ENCODE measurements around the gene HNRNPDL.
"Not testable (repeated sequence)": the region's sequence is repeated elsewhere in the genome, so short reads cannot be mapped to it uniquely, and the experiment has no call there.

The HNRNPDL gene

DNA sequence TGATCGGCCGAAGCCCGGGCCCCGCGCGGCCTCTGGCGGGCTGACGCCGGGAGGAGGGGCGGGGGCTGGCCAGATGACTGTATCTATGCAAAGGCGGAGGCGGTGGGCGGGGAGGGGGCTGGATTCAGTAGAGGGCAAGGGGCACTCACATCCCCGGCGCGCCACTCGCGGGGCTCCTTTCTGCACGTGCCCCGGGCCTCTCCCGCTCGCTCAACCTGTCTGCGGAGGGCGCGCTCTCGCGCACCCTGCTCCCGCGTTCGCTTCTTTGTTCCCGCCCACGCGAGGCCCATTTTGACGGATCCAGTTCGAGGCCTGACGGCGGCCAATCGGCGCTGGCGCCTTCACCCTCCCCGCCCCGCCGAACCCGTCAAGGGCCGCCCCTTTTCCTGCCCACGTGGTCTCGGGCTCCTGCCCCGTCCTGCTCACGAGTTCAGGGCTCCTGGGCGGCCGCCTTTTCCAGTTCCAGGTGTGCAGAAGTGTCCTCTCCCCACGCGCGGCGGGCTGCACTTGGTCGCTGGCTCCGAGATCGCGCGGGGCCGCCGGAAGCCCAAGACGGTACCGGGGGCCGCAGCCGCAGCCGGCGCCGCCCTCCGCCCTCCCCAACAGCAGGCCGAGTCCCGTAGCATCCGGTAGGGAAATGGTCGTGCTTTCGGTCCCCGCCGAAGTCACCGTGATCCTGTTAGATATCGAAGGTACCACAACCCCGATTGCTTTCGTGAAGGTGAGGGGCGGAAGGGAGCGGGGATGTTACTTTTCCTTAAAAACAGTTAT lies at the start of gene HNRNPDL, which contains the start of gene ENOPH1:
TSS of gene HNRNPDL (minus strand) at position 270 of the 771 bp plus-strand sequence. CDS start 772 bp downstream, outside the sequence.
TSS of gene ENOPH1 (plus strand) at position 398 of the 771 bp plus-strand sequence. CDS start at position 638, 240 bp downstream.
- peak; percentile 93 to 94 for DNase-seq

DNA sequence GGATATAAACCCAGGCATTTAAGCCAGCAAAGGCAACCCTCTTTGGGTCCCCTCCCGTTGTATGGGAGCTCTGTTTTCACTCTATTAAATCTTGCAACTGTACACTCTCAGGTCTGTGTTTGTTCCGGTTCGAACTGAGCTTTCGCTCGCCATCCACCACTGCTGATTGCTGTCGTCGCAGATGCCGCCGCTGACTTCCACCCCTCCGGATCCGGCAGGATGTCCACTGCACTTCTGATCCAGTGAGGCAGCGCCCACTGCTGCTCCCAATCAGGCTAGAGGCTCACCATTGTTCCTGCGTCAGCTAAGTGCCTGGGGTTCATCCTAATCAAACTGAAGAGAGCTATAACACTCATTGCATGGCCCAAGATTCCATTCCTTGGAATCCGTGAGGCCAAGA lies 49.3 kb upstream of the HNRNPDL start:
- no peak for DNase-seq

DNA sequence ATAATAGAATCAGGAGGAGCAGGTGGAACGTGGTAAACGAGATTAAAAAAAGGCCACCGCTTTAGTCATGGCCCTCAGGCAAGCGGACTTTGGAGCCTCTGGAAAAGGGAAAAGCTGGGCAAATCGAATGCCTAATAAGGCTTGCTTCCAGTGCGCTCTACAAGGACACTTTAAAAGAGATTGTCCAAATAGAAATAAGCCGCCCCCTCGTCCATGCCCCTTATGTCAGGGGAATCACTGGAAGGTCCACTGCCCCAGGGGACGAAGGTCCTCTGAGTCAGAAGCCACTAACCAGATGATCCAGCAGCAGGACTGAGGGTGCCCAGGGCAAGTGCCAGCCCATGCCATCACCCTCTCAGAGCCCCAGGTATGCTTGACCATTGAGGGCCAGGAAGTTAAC lies 47.2 kb upstream of the HNRNPDL start:
- not testable (repeated sequence) for DNase-seq

DNA sequence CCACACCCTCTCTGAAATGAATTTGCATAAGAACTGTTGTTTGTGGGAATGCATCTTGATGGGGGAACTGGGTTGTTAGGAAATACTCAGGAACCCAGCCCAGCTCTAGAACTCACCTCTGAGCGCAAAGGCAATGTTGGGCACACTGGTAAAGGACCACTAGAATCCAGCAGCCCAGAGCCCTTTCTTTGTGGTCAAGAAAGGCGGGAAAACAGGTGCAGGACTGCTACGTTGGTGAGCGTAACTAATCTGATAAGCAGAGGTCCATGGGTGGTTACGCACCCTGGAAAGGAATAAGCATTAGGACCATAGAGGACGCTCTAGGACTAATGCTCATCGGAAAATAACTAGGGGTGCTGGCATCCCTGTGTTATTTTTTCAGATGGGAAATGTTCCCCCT lies 45.7 kb upstream of the HNRNPDL start:
- DNase-seq: not testable (repeated sequence)

DNA sequence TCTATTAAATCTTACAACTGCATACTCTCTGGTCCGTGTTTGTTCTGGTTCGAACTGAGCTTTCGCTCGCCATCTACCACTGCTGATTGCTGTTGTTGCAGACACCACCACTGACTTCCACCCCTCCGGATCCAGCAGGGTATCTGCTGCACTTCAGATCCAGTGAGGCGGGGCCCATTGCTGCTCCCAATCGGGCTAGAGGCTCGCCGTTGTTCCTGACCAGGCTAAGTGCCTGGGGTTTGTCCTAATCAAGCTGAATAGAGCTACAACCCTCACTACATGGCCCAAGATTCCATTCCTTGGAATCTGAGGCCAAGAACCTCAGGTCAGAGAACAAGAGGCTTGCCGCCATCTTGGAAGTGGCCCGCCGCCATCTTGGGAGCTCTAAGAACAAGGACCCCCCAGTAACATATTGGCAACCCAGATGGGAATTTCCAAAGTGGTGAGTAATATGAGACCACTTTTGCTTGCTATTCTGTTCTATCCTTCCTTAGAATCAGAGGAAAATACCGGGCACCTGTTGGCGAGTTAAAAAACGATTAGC lies 43.4 kb upstream of the HNRNPDL start:
- DNase-seq: no peak

DNA sequence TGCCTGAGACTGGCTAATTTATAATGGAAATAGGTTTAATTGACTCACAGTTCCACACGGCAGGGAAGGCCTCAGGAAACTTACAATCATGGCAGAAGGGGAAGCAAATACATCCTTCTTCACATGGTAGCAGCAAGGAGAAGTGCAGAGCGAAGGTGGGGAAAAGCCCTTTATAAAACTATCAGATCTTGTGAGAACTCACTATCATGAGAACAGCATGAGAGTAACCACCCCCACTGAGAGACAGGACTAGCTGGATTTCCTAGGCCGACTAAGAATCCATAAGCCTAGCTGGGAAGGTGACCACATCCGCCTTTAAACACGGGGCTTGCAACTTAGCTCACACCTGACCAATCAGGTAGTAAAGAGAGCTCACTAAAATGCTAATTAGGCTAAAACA lies 42.8 kb upstream of the HNRNPDL start:
- not testable (repeated sequence) for DNase-seq

DNA sequence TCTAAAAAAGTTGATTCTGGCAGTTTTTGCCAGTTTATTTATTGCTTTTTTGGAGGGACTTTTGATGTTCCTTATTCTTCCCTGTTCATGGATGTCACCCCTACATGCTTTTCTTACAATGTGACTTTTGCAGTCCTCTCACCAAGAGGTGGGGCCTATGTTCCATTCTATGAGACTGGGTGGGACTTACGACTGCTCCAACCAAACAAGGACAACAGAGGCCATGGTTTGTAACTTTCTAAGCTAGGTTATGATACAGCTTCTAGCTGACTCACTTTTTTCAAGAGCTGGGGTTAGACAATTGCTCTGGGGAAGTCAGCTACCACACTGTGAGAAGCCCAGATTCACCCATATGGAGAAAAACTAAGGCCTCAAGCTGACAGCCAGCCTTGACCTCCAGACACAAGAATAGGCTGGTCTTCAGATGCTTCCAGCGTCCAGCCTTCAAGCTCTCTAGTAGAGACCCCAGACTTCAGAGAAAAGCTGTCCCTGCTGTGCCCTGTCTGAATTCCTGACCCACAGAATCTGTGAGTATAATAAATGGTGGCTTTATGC lies 39.6 kb upstream of the HNRNPDL start:
- no peak for DNase-seq

DNA sequence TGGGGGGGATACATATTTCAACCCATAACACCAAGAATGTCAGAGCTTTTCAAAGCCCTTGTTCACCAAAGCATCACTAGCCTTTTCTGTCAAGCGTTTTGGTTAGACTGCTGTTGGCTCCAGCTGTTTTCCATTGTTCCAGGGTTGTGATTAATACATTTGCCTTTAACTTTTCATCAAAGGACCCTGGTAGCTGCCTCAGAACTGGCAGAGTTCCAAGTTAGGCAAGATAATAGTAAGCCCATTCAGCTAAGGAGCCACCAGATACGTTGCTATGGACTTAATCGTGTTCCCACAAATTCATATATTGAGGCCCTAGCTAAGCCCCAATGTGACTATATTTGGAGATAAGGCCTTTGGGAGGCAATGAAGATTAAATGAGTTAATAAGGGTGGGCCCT lies 37.2 kb upstream of the HNRNPDL start:
- DNase-seq: no peak

DNA sequence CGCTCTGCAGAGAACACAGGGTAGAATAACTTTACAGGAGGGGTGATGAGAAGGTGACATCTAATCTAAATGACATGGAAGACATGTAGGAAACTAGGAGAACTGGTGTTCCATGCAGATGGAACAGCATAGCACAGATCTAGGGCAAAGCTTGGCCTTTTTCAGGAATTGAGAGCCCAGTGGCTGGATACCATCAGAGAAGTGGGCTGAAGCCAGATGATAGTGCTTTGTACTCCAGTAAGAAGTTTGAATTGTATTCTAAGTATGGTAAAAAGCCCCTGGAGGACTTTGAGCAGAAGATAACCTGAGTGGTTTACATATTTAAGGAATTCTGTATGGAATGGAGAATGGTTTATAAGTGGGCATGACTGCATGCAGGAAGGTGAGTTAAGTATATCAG lies 33.0 kb upstream of the HNRNPDL start:
- DNase-seq: no peak

DNA sequence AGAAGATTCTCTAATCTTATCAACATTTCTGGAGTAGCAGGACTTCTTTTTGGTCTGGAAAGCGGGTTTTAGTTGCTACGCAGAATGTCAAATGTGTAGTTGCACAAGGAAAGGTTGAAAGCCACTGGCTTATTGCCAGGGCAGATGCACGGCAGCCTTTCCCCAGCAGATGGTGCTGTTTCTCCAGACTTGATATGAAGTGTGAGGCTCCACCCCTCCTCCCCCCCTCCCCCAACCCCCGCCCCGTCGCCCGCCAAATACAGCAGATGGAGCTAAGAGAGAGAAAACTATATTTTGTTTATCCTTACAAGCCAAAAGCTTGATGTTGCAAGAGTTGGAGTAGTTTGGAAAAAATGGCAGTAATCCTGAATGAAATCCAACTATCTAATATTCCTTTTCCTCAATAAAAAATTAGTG lies 32.2 kb upstream of the HNRNPDL start:
- DNase-seq: peak; percentile 81 to 85

DNA sequence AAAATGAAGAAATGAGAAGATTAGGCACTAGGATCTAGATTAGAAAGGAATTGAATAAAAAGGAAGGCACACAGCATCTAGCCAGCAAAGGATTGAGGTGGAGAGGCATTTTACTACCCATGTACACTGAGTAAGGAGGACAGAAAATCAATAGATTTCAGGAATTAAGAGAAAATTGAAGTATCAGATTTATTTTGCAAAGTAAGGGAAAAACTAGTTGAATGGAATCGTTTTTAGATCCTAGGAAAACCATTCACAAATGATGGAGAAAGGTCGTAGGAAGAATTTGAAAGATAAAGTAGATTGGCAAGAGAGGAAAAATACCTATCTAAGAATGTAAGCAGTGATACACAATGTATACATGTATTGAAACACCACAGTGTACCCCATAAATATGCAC lies 31.4 kb upstream of the HNRNPDL start:
- DNase-seq: no peak

DNA sequence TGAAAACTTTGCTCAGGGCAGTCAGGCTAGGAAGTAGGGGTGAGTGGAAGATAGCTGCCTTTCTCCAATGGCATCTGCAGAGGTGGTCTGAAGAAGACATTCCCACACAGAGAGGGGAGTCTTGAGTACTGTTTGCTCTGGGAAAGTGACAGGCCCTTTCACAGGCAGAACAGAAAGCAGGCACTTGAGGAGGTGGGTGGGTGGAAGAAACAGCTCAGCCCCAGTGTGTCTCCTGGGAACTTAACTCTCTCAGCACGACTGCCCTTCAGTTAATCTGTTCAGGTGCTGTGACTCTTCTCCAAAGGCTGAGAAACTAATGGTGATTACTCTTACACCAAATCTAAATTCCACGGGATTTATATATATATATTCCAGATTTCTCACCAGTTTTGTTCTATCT lies 28.5 kb upstream of the HNRNPDL start:
- DNase-seq: no peak

DNA sequence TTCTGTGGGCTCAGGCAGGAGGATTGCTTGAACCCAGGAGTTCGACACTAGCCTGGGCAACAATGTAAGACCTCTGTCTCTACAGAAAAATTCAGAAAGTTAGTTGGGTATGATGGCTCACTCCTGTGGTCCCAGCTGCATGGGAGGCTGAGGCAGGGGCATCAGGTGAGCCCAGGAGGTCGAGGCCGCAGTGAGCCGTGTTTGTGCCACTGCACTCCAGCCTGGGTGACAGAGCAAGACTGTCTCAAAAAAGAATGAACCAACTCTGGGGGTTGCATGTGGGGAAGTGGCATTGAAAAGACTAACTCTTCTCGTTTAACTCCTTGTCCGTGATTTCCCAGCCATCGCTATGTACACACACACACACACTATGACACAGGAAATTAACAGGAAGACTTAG lies 27.0 kb upstream of the HNRNPDL start:
- DNase-seq: no peak

DNA sequence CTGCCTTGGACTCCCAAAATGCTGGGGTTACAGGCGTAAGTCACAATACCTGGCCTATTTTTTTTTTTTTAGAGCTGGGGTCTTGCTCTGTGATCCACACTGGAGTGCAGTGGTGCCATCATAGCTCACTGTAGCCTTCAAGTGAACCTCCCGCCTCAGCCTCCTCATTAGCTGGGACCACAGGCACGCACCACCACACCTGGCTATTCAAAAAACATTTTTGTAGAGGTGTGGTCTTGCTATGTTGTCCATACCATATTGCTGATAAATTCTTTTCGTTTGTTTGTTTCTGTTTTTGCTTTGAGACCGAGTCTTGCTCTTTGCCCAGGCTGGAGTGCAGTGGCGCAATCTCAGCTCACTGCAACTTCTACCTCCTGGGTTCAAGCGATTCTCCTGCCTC lies 21.8 kb upstream of the HNRNPDL start:
- DNase-seq: no peak

DNA sequence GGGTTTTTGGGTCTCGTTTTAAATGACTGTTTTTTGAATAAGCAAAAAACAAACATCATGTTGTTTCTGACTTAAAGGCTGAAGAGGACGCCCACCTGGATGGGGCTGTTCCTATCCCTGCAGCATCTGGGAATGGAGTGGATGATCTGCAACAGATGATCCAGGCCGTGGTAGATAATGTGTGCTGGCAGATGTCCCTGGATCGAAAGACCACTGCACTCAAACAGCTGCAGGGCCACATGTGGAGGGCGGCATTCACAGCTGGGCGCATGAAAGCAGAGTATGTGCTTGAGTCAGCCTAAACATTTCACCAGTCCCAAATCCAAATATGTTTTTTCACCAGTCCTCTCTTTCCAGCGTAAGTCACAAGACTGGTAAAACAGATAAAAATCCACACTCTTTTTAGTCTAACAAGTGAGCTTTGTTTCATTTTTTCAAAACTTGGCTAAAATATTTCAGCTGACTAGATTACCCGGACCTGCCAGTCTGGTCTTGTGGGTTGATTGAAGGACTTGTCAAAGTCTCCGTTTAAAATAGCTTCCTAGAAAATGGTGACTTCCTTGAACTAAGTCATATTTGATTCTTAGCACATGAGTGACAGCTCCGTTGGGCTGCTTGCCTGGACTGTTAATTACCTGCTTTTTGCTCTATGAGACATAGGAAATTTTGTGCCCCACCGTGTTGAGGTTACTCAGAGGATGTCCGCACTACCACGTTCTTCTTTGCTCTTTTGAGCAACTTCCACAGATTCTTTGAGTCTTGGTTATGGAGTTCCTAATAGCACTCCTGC lies 20.9 kb upstream of the HNRNPDL start:
- no peak for DNase-seq

DNA sequence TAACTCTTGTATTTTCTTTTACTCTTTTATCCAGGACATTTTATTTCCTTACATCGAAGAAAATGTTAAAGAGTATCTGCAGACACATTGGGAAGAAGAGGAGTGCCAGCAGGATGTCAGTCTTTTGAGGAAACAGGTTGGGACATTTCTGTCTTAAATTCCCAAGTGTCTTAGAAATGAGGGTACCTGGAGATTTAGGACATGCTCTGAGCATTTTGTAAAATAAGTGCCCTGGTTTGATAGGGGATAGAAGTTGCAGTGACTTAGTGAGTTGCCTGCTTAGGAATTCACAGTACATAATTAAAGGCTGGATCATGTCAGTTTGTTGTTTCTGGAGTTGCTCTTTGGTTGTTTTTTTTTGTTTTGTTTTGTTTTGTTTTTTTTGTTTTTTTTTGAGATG lies 17.6 kb upstream of the HNRNPDL start:
- no peak for DNase-seq

DNA sequence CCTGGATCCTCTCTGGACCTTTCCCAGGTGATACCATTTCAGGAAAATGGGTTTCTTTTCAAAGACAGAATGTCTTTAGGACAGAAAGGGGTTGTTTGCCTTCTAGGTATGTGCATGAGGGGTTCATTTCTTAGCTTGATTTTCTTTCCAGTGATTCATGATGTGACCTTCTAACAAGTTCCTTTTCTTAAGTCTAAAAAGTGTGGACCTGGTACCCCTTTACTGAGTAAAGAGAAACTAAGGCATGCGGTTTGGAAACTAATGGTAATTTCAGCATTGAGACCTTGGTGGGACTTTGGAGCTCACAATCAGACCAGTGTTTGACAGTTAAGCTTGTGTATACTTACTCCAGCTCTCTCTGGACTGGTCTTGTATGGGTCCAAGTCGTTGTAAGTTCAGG lies 8.8 kb upstream of the HNRNPDL start:
- DNase-seq: no peak

DNA sequence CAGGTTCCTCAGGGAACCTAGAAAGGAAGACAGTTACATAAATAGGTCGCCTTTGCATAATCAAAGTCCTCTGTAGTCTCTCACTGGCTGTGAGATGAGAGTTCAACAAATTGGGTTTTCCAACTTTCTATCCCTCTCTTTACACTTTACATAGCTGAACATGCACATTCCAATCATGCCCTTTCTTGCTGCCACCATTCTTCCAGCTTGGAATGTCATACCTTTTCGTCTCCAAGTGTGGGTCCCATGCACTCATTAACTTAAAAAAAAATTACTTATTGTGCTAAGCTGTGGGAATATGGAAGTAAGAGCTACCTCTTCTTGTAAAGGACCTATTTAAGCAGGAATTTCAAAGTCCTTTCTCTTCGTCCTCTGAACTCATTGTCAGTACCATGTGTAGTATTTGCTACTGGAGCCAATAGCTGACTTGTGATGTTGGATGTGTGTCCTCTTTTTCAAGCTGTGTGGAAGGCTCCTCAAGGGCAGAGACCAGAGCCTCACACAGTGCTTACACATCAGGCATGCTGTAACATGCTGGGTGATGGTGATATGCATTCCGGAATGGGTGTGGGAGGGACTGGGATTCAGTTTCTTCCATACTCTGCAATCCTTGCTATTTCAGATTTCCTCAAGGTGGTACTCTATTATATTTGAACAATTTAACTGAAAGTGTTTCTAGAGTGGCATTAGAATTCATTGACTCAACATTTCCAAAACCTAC lies 7.2 kb upstream of the HNRNPDL start:
- DNase-seq: no peak

DNA sequence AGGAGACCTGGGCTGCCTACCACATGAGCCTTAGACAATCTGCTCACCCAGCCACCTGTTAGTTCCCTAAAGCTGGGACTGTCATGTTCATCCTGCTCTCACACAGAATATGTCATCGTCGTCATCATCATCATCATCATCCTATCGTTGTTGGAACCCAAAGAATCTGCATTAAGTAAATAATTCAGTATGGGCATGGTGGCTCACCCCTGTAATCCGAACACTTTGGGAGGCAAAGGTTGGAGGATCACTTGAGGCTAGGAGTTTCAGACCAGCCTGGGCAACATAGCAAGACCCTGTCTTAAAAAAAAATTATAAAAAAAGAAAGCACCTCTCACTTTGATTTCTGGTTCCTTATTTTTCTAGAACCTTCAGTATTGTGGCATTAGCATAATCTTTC lies 6.5 kb upstream of the HNRNPDL start:
- DNase-seq: no peak

DNA sequence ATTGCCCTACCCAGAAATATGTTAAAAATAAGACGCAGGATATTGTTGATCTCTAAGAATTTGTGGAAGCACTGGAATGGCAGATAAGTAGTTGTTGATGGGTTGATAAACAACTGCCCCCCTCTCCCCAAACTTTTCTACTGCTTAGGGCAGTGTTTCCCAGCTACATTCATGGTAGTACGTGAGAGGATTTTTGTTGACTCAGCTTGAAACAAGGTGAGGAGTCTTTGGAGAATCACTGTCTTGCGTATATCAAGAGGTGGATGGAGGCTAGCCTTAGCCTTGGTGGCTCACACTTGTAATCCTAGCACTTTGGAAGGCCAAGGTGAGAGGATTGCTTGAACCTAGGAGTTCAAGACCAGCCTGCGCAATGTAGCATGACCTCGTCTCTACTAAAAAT lies 5.9 kb upstream of the HNRNPDL start:
- no peak for DNase-seq

DNA sequence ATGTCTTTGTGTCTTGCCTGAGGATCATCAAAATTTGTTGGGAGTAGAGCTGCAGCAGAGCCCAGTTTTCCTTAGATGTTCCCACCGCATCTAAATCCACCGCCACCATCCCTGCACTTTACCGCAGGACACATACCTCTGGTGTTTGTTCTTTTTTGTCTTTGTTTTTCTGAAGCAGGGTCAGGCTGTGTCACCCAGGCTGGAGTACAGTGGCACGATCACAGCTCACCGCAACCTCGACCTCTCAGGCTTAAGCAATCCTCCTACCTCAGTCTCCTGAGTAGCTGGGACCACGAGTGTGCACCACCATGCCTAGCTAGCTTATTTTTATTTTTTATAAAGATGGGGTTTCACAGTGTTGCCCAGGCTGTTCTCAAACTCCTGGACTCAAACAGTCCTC lies 4.7 kb upstream of the HNRNPDL start:
- no peak for DNase-seq

DNA sequence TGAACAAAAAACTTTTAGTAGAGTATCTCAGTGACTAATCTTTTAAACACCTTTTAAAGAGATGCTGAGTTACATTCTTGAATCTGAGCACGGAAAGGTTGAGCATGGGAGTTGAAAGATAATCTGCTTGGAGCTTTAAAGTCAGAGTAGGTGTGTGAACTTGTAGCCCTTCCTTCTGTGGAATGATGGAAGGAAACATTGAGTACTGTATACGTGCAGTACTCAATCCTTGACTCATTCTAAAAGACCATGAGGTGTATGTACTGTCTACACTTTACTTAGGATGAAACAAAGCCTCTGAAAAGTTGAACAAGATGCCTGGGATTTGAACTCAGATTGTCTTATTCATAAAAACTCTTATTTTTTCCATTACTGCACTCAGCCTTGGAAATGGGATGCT lies 3.5 kb upstream of the HNRNPDL start:
- DNase-seq: no peak

DNA sequence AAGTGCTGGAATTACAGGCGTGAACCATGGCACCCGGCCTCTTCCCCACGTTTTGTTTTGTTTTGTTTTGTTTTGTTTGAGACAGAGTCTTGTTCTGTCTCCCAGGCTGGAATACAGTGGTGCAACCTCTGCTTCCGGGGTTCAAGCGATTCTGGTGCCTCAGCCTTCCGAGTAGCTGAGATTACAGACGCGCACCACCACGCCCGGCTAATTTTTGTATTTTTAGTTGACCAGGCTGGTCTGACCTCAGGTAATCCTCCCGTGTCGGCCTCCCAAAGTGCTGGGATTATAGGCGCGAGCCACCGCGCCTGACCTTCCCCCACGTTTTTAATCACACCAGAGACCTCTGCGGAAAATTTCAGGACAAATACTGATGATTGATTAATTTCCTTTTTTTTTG lies 2.3 kb upstream of the HNRNPDL start:
- no peak for DNase-seq
